Stimulated activated CD4-positive, alpha-beta T cell treated with anti-CD3 and anti-CD28 coated beads, Interleukin-1b, Interleukin-23, amount 100 ng/mL, for 24 hours (primary cell): ENCODE measurements around the gene TUBGCP3.
"Not testable (repeated sequence)": the region's sequence is repeated elsewhere in the genome, so short reads cannot be mapped to it uniquely, and the experiment has no call there.

ENCODE experiments used
- DNase-seq, 4 experiments: peaks; one replicate each; pipeline ENCODE4 v3.0.0-alpha.2; 2020; ENCODE audit warnings: low read depth in 4 of 4, low spot score in 1 of 4

TUBGCP3 gene

GRCh38 chr13:112531263-112531794 is 56.6 kb downstream of the TUBGCP3 start:
- no peak for DNase-seq

DNA sequence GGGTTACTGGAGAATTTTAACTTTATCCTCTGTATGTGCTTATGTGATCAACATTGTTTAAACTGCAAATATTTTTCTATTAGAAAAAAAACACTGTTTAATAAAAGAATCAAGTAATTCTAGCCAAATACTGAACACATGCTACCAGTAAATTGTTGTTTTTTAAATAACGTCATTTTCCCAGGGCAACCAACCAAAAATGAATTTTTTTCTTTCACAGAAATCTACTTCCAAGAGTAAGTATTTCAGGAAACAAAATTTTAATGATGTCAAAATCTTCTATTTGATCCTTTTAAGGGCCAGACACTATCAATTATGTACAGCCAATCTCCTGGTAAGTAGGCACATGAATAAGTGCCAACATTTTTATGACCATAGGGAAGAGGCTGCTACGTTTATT is 57.1 kb downstream of the TUBGCP3 start:
- DNase-seq = no peak

DNA sequence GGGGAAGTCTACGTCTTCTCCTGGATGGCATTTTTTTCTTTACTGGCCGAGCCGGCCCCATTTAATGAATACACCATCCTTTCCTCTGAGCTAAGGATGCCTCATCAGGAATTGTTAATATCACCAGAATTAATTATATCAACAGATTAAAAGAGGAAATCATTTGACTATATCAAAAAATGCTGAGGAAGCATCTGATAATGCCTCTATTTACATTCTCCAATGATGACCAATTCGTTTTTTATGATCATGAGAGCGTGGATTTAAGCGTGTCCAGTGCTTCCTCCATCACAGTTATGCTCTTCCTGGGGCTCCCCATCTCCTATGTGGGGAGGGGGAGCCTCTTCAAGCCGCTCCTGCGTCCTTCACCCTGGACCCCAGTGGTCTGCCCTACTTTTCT is 58.7 kb downstream of the TUBGCP3 start:
- DNase-seq = no peak

DNA sequence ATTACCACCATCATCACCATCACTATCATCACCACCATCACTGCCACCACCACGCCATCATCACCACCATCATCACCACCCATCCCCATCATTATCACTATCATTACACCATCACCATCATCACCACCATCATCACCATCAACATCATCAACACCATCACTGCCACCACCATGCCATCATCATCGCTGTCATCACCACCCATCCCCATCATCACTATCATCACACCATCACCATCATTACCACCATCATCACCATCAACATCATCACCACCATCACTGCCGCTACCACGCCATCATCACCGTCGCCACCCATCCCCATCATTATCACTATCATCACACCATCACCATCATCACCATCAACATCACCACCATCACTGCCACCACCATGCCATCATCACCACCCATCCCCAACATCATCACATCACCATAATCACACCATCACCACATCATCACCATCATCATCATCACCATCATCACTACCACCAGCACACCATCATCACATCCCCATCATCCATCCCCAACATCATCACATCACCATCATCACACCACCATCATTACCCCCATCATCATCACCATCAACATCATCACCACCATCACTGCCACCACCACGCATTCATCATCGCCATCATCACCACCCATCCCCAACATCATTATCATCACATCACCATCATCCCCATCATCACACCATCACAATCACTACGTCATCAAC is 61.7 kb downstream of the TUBGCP3 start:
- no peak for DNase-seq

DNA sequence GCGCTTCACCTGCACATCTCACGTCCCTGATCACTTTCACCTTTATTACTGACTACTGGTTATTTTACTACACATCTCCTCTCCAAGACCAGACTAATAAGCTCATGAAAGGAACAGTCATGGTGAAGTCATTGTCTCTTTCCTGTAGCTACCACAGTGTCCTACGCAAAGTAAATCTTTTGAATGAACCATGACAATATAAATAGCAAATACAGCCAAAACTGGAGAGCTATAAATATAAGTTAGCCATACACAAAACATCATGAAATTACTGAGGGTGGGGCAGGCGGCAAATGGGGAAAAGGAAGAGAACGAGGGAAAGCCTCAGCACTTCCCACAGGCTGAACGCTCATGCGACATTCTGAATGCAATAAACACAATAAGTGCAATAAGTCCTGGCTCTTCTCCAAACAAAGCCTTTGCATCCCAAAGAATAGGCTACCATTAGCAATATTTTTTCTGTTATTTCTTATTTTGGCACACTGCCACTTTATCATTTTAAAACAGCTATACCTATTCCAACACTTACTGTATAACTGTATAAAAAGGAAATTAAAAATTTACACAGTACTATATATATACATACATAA is 62.5 kb downstream of the TUBGCP3 start:
- DNase-seq = no peak

DNA sequence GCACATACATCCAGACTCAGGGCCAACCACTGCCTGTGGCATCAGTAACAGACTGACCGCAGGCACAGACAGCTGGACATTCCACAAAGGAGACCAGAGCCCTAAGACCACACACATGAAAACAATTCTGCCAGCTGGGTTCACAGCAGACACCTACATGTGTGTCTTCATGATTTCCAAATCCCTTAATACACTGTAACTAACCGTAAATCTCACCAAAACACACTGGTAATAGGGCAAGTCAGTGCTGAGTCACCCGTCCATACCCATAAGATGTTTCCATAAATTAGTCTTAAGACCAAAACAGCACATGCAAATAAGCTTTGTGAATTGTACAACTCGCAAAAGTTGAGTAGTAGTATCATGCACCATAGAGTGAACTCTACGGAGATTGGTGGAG is 65.4 kb downstream of the TUBGCP3 start:
- DNase-seq = no peak

- DNase-seq = no peak
Measured at GRCh38 chr13:112521073-112521685, 66.8 kb downstream of the TUBGCP3 start.

GRCh38 chr13:112519517-112520060 is 68.4 kb downstream of the TUBGCP3 start:
- no peak for DNase-seq

DNA sequence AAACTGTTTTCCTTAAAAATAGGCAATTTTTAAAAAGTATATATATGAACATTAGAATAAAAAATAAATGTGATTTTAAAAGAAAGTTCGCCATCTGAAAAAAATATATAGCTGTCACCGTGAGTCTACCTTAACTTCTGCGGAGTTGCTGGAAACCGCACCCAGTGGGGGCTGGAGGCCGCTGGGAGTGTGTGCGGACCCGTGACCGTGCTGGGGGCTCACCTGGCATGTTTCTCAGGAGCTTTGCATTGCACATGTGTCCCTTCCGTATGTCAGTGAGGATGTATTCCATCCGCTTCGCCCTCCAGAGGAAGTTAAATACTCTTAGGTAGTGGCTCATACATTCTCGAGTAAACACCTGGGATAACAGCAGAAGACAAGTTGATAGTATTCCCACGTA is 71.7 kb downstream of the TUBGCP3 start:
- DNase-seq = no peak

- no peak for DNase-seq
Measured at GRCh38 chr13:112513761-112514160, 74.2 kb downstream of the TUBGCP3 start.

DNA sequence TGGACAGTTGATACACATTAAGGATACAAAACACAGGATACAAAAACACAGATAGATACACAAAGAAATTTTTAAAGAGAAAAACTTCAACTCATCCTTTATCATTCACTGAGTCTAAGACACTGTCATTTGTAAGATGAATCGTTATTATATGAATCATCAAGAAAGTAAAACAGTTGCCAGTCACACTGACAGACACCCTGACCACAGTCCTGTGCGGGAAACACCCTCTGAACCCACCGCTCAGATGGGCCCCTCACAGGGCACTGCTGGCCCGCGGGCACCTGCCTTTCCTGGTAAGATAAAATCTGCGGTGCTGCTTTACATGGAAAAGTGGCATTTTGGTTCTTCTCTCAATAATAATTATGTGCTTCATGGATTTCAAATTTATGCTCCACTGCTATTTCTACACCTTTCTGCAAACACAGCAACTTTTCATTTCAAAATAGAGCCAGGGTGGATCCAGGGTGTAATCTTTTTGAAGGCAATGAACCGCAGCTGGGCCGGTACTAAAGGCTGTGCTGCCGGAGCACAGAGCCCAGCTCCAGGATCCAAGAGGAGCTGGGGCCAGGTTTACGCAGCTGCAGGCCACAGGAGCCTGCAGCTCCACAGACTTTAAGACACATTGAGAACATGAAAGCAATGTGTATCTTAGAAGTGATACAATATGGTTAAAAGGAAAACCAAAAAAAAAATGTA is 76.8 kb downstream of the TUBGCP3 start:
- DNase-seq = peak in 1 of 4 experiments; percentile 6

- no peak for DNase-seq
Measured at GRCh38 chr13:112510002-112510780, 77.8 kb downstream of the TUBGCP3 start.

DNA sequence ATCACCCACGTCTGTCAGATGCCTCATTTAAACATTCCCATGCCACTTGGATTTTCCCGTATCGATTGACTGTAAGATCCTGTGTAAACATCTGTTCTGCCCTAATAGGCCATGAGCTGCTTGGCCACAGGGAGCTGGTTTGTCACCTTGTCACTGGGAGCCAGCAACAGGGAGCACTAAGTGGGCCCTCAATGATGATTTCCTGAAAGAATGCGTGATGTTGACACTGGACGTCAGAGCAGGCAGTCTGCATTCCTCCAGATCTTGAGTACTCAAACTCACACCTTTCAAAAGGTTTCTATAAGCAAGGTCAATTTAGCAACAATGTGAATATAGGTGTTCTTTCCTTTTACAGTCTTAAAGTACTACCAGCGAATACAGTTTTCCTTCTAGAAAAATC is 78.8 kb downstream of the TUBGCP3 start:
- DNase-seq = no peak

GRCh38 chr13:112506046-112506445 is 81.9 kb downstream of the TUBGCP3 start:
- DNase-seq = no peak

DNA sequence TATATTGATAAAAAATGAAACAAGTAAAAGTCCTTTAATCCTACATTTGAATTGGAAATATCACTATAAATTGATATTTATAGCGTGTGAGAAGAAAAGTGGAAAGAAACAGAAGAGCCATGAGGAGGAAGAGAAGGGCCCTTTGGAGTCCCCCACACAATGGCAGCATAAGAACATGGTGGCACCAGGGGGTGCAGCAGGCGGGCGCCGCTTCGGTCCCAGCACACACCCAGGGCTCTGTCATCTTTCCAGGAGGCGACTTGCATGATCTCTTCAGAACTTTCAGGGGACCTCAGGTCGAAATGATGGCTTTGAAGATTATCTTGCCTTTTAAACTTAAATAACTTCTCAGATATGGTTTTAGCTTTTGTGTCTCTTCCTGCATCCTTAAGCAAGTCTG is 91.8 kb downstream of the TUBGCP3 start:
- DNase-seq = no peak

DNA sequence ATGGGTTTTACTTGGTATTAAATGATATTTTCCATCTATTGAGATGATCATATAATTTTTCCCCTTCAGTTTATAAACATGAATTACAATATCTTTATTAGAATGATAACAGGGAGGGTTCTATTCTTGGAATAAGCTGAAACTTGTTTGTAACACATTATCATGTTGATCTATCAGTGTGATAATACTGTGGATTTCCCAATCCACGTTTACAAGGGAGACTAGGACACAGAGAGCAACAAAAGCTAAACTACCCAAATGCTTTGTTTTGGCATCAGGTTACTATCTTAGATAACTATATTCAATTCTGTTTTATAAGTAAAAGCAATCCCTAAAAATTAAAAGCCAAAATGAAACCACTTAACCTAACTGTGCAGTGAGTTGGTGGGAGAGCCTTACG is 92.5 kb downstream of the TUBGCP3 start:
- DNase-seq = no peak

DNA sequence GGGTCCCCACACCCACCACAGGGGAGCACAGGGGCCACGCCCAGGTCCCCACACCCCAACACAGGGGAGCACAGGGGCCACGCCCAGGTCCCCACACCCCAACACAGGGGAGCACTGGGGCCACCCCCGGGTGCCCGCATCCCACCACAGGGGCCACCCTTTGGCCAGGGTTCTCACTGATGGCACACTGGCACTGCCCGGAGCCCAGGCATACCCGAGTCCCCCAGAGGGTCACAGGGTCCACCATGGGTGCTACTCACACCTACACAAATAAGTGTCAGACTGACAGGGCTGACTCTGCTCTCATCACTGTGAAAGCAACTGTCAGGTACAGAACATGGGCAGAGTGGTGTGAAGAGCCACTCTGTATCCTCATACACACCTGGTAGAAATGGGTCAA is 98.8 kb downstream of the TUBGCP3 start:
- no peak for DNase-seq

DNA sequence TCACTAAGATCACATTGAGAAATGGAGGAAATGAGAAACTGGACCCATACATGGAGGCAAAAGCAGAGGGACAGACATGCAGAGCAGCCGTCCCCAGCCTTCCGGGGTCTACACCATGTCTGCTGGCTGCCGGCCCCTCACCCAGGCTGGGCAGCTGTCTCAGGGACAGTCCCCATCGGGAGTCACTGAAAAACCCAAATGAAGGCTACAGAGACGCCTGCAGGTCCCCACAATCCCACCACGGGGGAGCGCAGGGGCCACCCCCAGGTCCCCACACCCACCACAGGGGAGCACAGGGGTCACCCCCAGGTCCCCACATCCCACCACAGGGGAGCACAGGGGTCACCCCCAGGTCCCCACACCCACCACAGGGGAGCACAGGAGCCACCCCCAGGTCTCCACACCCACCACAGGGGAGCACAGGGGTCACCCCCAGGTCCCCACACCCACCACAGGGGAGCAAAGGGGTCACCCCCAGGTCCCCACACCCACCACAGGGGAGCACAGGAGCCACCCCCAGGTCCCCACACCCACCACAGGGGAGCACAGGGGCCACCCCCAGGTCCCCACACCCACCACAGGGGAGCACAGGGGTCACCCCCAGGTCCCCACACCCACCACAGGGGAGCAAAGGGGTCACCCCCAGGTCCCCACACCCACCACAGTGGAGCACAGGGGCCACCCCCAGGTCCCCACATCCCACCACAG is 99.5 kb downstream of the TUBGCP3 start:
- DNase-seq = not testable (repeated sequence)

- no peak for DNase-seq
Measured at GRCh38 chr13:112487127-112487517, 100.8 kb downstream of the TUBGCP3 start.
